OCI-LY3 (cell line): ENCODE measurements around the gene ELOB.

Experiments
- H2AFZ ChIP-seq: fragments of 200-600, 300-600 bp; shearing (Covaris generic); 2 replicates; pipeline ENCODE4 v1.6.0; 2014; ENCODE audit warnings: antibody characterized with exemption, low read depth, low read length
- H3K27ac ChIP-seq: fragments of 200-600, 300-600 bp; sonication (generic); 2 replicates; pipeline ENCODE4 v1.5.1; 2014; ENCODE audit warnings: mild to moderate bottlenecking, low read length, moderate library complexity, mixed read lengths
- H3K27me3 ChIP-seq: fragments of 200-600, 300-600 bp; sonication (generic); 2 replicates; pipeline ENCODE4 v1.6.1; 2014; ENCODE audit warnings: low read depth, low read length, mixed read lengths
- H3K36me3 ChIP-seq: fragments of 200-600, 300-600 bp; sonication (generic); replicated peaks from 2 replicates; pipeline ENCODE3; 2014; ENCODE audit warnings: low read depth, low read length, mixed read lengths
- H3K4me1 ChIP-seq: fragments of 300-600, 200-600 bp; sonication (generic); 2 replicates; pipeline ENCODE4 v1.6.1; 2014; ENCODE audit warnings: low read length, mixed read lengths
- H3K4me2 ChIP-seq: fragments of 200-600, 300-600 bp; sonication (generic); 2 replicates; pipeline ENCODE4 v1.6.1; 2014; ENCODE audit warnings: low read length, mixed read lengths
- H3K4me3 ChIP-seq: fragments of 300-600, 200-600 bp; sonication (generic); 2 replicates; pipeline ENCODE4 v1.5.1; 2014; ENCODE audit warnings: antibody characterized with exemption, mild to moderate bottlenecking, low read length, moderate library complexity
- H3K79me2 ChIP-seq: fragments of 300-600, 200-600 bp; shearing (Covaris generic); 2 replicates; pipeline ENCODE4 v1.6.1; 2014; ENCODE audit warnings: mild to moderate bottlenecking, low read length, mixed read lengths
- H3K9ac ChIP-seq: fragments of 300-600, 200-600 bp; shearing (Covaris generic); 2 replicates; pipeline ENCODE4 v1.6.0; 2014; ENCODE audit warnings: mild to moderate bottlenecking, low read length, moderate library complexity
- H3K9me3 ChIP-seq: fragments of 200-600, 300-600 bp; shearing (Covaris generic); 2 replicates; pipeline ENCODE4 v1.6.1; 2014; ENCODE audit warnings: low read length, mixed read lengths; ENCODE audit not compliant: insufficient read depth
- H4K20me1 ChIP-seq: fragments of 200-600, 300-600 bp; sonication (generic); 2 replicates; pipeline ENCODE4 v1.6.1; 2016; ENCODE audit warnings: low read length, mixed read lengths; ENCODE audit not compliant: insufficient read depth
- EZH2phosphoT487 ChIP-seq: fragments of 200-600 bp; shearing (Covaris generic); IDR thresholded peaks from 2 replicates; pipeline ENCODE4 v1.6.1; 2018; ENCODE audit warnings: antibody characterized with exemption, mixed run types, low read depth
- TF ChIP-seq, protein P1 (sequence below): fragments of 200-600, 300-600 bp; sonication (generic); IDR thresholded peaks from 2 replicates; pipeline ENCODE4 v1.5.1; 2014; ENCODE audit warnings: antibody characterized with exemption, low read length, low read depth

The ELOB gene

DNA sequence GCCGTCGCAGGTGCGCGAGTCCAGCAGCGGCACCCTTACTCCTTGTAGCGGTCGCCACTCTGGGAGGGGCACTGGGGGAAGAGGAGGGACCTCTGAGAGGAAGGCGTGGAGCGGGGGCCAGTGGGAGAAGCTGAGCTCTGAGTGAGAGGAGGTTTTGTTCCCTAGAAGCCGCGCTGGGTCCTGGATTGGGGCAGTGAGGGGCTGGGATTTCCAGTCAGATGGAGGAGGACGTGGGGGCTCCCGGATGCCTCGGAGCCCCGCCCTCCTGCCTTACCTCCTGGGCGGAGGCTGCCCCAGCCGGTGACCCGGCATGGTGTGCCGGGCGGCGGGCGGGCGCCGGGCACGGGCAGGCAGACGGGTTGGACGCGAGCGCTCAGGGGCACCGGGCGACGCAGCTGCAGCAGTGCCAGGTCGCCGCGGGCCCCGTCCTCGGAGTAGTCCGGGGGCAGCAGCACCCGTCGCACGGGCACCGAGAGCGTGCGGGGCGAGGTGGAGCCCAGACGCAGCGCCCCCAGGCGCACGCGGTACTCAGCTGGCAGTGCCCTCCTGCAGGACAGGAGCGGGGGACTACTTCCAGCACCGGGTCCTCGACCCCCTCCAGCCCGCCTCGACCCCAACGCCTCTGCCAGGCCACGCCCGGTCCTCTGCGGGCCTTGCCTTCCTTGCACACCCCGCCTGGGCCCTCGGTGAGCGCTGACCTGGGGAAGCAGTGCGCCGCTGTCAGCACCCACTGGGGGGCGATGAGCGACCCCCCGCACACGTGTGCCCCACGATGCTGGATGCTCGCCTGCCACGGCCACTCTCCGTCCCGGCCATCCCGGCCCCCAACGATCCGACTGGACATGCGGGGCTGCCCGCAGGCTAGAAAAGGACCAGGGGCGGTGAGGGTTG is 8.3 kb upstream of the ELOB start:
- H3K36me3 ChIP-seq = no peaks in the 10 kb centered on the region
- no peak overlapping the region for H3K4me3 ChIP-seq
- H3K4me1 ChIP-seq = no peaks in the 10 kb centered on the region
- no peaks in the 10 kb centered on the region for H3K79me2 ChIP-seq
- no peak for TF ChIP-seq EZH2phosphoT487
- TF ChIP-seq, protein P1, sequence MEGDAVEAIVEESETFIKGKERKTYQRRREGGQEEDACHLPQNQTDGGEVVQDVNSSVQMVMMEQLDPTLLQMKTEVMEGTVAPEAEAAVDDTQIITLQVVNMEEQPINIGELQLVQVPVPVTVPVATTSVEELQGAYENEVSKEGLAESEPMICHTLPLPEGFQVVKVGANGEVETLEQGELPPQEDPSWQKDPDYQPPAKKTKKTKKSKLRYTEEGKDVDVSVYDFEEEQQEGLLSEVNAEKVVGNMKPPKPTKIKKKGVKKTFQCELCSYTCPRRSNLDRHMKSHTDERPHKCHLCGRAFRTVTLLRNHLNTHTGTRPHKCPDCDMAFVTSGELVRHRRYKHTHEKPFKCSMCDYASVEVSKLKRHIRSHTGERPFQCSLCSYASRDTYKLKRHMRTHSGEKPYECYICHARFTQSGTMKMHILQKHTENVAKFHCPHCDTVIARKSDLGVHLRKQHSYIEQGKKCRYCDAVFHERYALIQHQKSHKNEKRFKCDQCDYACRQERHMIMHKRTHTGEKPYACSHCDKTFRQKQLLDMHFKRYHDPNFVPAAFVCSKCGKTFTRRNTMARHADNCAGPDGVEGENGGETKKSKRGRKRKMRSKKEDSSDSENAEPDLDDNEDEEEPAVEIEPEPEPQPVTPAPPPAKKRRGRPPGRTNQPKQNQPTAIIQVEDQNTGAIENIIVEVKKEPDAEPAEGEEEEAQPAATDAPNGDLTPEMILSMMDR = 0 out of 2 replicates have a peak, but pooled peaks have one; percentile 8
- H3K9me3 ChIP-seq = no peaks in the 10 kb centered on the region
- H3K27me3 ChIP-seq = no peaks in the 10 kb centered on the region
- no peaks in the 10 kb centered on the region for H4K20me1 ChIP-seq
- H3K9ac ChIP-seq = no peak overlapping the region
- no peak overlapping the region for H3K27ac ChIP-seq
- no peak overlapping the region for H2AFZ ChIP-seq
- no peak overlapping the region for H3K4me2 ChIP-seq

DNA sequence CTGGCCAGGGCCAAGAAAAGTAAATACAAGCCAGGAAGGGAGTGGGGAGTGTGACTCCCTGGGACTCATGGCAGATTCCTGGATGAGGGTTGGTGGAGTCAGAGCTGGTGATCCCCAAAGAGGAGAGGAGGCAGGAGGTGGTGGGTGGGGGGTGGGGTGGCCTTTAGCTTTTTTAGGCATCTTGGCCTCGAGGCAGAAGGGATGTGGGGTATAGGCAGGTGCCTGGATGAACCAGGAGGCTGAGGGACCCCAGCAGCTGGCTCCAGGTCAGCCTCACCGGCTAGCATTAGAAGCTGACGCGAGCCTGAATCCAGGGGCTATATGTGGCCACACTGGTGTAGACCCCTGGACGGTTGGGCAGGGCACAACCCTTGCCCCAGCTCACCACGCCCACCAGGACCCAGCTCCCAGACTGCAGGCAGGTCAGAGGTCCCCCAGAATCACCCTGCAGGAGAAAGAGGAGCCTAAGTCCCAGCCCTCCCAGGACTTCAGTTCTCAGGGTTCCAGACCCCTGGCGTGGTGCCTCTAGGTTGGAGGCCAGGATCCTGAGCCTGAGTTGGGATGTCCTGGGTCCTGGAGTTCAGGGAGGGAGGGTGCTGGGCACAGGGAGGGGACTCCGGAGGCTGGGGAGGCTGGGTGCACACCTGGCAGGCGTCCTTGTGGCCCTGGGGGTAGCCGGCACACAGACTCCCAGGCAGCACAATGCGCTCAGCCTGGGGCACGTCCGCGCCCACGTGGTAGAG is 7.4 kb upstream of the ELOB start:
- H3K9me3 ChIP-seq = no peaks in the 10 kb centered on the region
- H2AFZ ChIP-seq = no peak overlapping the region
- no peaks in the 10 kb centered on the region for H3K4me1 ChIP-seq
- no peak overlapping the region for H3K4me2 ChIP-seq
- H4K20me1 ChIP-seq = no peaks in the 10 kb centered on the region
- H3K27ac ChIP-seq = no peak overlapping the region
- no peaks in the 10 kb centered on the region for H3K79me2 ChIP-seq
- TF ChIP-seq, protein P1 = no peak
- no peak for TF ChIP-seq EZH2phosphoT487
- H3K36me3 ChIP-seq = no peaks in the 10 kb centered on the region
- no peak overlapping the region for H3K4me3 ChIP-seq
- no peak overlapping the region for H3K9ac ChIP-seq
- H3K27me3 ChIP-seq = no peaks in the 10 kb centered on the region

DNA sequence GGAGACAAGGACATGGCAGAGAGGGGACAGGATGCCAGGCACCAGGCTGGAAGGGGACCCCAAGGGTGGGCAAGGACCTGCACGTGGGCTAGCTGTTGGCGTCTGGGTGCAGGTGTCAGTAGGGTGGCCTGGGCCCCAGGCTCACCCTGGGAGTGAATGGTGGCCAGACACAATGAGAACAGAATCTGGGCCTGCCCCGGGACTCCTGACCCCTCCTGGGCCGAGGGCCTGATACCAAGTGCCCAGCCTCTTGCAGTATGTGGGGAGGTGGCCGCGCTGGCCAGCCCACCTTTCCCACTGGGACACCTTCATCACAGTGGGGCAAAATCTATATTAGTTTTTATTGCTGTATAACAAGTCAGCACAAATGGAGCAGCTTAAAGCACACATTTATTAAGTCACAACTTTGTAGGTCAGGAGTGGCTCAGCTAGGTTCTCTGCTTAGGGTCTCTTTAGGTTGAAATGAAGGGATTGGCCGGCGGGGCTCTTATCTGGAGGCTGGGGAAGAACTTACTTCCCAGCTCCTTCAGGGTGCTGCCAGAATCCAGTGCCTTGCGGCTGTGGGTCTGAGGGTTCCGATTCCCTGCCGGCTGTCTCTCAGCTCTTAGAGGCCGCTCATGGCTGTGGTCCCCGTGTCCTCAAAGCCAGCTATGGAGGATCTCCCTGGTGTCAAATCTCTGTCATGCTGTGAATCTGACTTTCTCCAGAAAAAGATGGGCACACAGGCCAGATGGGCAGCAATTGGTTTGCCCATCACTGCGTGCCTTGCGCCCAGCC is 6.7 kb upstream of the ELOB start:
- H3K4me2 ChIP-seq = no peak overlapping the region
- H3K27me3 ChIP-seq = no peaks in the 10 kb centered on the region
- no peak overlapping the region for H3K4me3 ChIP-seq
- H2AFZ ChIP-seq = no peak overlapping the region
- no peaks in the 10 kb centered on the region for H3K36me3 ChIP-seq
- no peaks in the 10 kb centered on the region for H4K20me1 ChIP-seq
- no peak overlapping the region for H3K9ac ChIP-seq
- H3K4me1 ChIP-seq = peaks cover under 1% of the 10 kb centered on the region; the same call in 1 of the 2 replicates
- no peak overlapping the region for H3K27ac ChIP-seq
- peaks cover 2% of the 10 kb centered on the region for H3K79me2 ChIP-seq
- H3K9me3 ChIP-seq = no peaks in the 10 kb centered on the region
- no peak for TF ChIP-seq EZH2phosphoT487
- TF ChIP-seq, protein P1 = no peak
